NB4 (cell line): ENCODE data around the gene FBXO21.

Experiments used
- DNase-seq: peaks from one replicate; pipeline ENCODE4 v3.0.0; 2010; ENCODE audit warnings: low read depth
- H3K4me3 ChIP-seq: one replicate; pipeline ENCODE4 v1.5.1; 2011; ENCODE audit warnings: mild to moderate bottlenecking, low read depth, low read length, moderate library complexity
- CTCF ChIP-seq: IDR thresholded peaks from one replicate; pipeline ENCODE4 v1.5.1; 2012; ENCODE audit warnings: low read depth, low read length
- MAX ChIP-seq: IDR thresholded peaks from 2 replicates; pipeline ENCODE4 v1.6.1; 2011; ENCODE audit warnings: low read depth, low read length
- MYC ChIP-seq: IDR thresholded peaks from 2 replicates; pipeline ENCODE4 v1.6.1; 2011; ENCODE audit warnings: low read depth, low read length
- POLR2A ChIP-seq: IDR thresholded peaks from 2 replicates; pipeline ENCODE4 v1.6.1; 2011; ENCODE audit warnings: mild to moderate bottlenecking; ENCODE audit not compliant: insufficient read length; ENCODE audit errors: extremely low read depth

Gene FBXO21

GRCh38 chr12:117165342-117165741, 24.9 kb downstream of the FBXO21 start:
- TF ChIP-seq MAX (no peak), MYC (no peak), CTCF (no peak), POLR2A (no peak)
- no peak for DNase-seq
- no peak overlapping the region for H3K4me3 ChIP-seq

- no peak for DNase-seq
- no peak for TF ChIP-seq MAX
- no peak for TF ChIP-seq CTCF
- no peak for TF ChIP-seq MYC
- TF ChIP-seq POLR2A: no peak
- no peak overlapping the region for H3K4me3 ChIP-seq
Observed at GRCh38 chr12:117162633-117163032, 27.6 kb downstream of the FBXO21 start.

GRCh38 chr12:117162167-117162539, 28.1 kb downstream of the FBXO21 start:
- H3K4me3 ChIP-seq: no peak overlapping the region
- DNase-seq: no peak
- no peak for TF ChIP-seq CTCF
- TF ChIP-seq POLR2A: no peak
- no peak for TF ChIP-seq MAX
- no peak for TF ChIP-seq MYC

GRCh38 chr12:117161460-117162166, 28.7 kb downstream of the FBXO21 start:
- no peak for DNase-seq
- H3K4me3 ChIP-seq: no peak overlapping the region

GRCh38 chr12:117159674-117160073, 30.6 kb downstream of the FBXO21 start:
- H3K4me3 ChIP-seq: no peak overlapping the region
- DNase-seq: no peak
- TF ChIP-seq MYC: no peak
- TF ChIP-seq CTCF: no peak
- TF ChIP-seq POLR2A: no peak
- TF ChIP-seq MAX: no peak

More at GRCh38 chr12:117161460-117162166, 28.7 kb downstream of the FBXO21 start:
- TF ChIP-seq MYC: no peak
- no peak for TF ChIP-seq CTCF
- no peak for TF ChIP-seq POLR2A
- TF ChIP-seq MAX: no peak
